Measurements from ENCODE around the gene VEPH1.
"Not testable (repeated sequence)": the region's sequence is repeated elsewhere in the genome, so short reads cannot be mapped to it uniquely, and the experiment has no call there.

Gene VEPH1

DNA sequence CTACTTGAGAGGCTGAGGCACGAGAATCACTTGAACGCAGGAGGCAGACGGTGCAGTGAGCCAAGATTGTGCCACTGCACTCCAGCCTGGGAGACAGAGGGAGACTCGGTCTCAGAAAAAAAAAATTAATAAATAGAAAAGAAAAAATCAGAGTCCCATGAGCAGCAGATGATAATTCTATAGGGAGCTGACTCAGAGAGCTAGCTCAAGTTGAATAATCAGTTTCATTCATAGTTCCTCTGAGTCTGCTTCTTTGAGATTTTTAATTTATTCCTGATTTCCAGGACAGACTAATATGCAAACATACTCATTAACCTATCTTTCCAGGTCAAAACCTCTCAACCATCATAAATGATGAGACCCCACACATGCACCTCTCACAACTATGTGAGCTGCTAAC, 121.6 kb downstream of the VEPH1 start:
- DNase-seq = no peak

DNA sequence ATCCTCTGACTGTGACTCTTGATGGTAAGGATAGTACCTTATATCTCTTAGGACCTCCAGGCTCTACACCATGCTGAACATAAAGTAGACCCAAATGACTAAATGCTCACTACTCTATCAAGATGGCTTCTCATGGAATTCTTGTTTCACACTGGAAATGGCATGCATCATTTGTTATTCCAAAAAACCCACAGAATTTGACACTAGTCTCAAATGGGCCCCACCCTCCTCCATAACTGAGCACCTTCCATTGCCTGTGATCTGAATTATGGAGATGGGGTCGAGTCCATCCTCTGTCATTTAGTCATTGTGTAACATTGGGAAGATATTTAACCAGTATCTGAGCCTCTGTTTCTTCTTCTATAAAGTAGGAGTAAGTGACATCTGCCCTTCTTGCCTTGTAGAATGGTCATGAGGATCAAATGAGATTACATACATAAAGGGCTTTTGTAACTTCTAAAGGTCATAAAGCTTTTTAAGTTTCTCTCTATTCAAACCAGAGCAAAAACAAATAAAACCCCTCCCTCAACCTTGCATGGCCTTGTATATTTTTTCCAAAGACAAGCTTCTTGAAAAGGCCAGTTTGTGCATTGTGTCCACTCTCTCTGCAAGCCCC, 123.6 kb downstream of the VEPH1 start:
- DNase-seq = no peak

DNA sequence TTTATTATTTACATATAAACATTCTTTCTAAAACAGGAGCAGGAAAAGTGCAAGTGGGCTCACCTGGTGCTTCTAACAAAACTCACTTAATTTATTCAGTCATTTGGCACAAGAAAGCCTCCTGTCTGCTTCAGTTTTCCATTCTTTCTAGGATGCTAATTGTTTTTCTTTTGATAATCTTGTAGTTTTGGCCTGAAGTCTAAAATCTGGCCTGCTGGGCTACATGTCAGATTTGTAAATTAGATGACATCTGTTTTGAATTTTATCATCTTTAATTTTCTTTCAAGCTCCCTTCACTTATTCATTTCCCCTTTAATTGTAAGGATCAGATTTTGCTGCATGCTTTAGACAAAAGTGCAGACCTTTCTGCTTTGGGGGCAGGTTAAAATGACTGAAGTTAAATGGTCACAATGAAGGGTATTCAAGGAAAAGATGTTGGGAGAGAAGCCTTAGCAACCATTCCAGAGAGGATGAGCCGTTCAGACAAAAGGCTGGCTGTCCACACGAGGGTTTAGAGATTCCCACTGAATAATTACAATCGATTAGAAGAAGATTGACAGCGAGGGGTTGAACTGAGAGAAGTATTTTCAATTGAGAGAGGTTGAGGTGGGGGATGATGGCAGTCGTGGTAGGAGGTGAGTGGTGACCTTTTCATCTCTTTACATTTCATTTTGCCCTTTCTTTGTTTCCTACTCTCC, 126.5 kb downstream of the VEPH1 start:
- no peak for DNase-seq

DNA sequence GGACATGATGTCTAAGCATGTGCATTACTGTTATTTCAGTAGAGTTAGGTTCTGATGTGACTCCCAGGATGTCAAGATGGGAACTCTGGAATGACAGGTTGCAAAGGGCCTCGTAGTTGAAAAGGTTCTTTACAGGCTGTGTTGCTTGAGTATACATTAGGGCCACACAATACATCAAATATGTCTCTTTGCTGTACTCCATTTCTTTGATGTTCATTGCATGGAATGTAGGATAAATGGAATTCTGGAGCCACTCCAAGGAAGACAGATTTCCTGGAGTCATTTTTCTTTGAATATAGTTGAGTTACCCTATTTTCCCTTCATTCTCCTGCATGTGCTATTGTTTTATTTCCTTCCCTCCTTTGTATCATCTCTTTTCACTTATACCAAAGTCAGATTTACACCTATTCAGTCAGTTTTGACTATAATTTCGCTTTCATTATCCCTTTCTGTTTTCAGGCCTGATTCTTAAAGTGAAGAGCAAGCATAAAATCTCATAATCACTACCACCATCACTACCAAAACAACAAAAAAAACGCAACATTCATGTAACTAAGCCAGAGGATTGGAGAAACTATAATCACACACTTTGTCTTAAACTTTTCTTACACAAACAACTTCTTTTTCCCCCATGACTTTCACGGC, 127.8 kb downstream of the VEPH1 start:
- no peak for DNase-seq

DNA sequence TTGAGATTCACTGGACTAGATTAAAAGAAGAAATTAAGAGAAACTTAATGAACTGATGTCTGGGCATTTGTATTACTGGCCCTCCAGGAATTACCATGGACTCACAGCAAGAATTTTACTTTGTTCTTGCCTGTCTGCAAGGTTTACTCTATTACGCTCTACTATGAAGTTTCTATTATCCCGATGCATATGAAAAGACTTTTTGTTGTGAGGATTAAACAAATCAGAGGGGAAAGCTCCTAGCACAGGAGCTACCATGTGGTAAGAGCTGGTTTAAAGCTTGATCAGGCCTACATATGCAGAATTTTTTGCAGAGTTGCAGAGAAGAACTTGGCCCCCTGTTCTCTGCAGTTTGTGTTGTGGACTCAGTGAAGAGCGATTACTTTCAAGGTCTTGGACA, 128.3 kb downstream of the VEPH1 start:
- DNase-seq = no peak

DNA sequence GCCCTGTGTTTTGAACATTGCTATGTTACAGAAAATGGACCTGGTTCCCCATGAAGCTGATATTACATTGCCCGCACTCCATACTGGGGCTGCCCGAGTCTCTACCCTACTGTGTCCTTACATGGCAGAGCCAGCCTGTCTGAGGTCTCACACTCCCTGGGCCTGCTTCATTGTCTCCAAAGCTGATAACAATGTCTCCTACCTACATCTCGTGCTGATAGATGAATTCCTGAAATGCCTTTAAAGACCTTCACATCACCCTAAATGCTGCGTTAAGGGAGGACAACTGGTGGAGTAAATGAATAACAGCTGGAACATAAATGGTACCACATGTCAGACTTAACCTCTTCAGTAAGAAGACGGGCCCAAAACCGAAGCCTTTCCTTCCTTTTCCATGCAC, 129.4 kb downstream of the VEPH1 start:
- DNase-seq = no peak

DNA sequence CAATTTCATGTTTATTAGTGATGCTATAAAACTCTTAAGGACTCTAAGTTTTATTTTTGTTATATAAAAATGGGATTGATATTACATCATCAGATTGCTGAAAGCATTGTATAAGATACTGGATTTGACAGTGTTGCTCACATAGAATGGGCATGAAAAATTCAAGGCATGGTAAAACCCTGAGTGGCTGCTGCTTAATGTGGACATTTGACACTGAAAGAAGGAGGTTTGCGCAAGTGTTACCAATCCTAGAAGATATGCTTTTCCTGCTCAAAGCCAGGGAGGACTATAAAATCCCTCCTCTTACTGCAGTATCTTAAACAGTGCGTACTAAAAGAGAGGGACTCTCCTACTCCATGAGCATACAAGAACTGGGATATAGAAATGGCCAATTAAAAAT, 132.3 kb downstream of the VEPH1 start:
- DNase-seq = no peak

DNA sequence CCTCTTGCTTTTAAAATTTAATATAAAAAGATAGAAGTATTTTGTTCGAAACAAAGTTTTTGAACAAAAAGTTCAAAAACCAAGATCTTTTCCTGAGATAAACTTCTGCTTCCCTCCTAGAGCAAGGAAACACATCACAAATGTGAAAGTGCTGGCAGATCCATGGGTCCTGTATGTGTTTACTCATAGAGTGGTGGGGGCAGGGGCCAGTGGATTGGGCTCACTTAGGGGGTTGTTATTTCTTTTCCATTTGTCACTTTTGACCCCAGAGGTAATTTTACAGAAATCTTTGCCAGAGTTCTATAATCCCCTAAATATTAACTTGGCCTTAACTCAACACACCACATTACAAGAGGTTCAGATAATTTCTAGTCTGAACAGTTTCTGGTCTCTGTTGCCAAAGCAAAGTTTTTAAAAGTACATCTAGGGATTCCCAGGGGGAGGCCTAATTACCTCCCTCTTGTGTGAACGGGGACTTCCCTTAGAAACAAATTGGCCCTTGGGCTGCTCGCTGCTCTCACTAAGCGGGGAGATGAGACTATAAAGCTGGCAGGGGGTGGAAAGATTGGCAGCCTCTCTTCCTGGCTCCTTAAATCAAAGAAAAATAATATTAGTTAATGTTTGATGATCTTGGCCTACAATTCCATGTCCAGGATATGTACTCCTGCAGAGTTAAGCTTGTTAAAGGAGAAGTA, 133.3 kb downstream of the VEPH1 start:
- no peak for DNase-seq

DNA sequence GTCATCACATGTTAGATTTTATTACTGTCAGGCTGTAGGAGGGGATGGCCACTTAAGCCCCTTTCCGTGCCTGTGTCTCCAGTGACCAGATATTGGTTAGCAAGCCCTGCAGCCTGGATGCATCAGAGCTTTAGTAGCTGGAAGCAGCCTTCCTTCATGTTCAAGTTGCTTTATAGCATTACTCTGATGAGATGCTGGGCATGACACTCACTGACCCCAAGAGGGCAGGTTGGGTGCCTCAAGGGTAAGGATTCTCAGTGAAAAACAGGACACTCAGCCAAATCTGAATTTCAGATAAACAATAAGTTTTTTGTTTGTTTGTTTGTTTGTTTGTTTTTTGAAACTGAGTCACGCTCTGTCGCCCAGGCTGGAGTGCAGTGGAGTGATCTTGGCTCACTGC, 135.0 kb downstream of the VEPH1 start:
- DNase-seq = no peak

DNA sequence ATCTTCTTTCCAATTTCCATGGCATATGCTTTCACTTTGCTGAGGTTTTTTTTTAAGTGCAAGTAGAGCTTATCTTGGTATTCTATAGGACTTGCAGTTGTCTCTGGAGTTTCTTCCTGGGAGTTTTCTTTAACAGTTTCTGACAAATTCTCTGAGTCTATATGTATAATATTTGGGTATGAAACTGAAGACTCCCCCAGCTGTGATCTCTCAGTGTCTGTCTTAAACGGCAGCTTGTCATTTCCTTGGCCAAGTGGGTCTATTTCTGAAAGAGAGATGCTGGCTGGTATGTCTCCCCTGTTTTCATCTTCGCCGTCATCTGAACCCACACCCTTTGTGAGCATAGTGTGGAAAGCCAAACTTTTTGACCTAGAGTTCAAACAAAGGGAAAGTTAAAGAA, 139.8 kb downstream of the VEPH1 start:
- DNase-seq = no peak

DNA sequence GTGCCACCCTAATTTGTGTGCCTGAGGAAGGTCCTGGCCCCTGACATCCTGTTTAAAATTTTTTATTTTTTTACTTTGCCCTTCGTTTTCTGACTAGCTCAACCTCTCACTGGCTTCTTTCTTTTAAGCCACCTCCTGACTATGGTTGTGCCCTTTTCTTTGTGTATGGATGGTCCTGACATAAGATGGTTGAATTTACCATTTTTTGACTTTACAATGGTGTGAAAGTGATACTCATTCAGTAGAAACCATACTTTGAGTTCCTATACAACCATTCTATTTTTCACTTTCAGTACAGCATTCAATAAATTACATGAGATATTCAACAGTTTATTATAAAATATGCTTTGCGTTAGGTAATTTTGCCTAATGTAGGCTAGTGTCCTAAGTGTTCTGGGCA, 140.9 kb downstream of the VEPH1 start:
- no peak for DNase-seq

DNA sequence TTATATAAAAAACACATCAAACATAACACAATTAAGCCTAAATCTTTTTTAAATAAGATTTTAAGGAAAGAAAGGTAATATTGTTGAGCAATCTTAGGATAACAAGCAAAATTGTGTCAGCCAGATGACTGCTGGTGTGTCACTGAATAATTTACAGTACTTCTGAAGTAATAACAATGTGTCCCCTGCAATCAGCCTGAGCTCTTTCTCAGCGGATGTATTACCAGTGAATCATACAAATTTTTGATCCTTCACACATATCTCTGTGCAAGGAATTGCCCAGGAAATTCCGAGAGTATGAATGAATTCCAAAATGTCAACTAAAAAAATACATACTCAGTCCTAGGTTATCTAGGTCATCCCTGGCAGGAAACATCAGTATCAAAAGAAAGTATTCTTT, 143.2 kb downstream of the VEPH1 start:
- no peak for DNase-seq

DNA sequence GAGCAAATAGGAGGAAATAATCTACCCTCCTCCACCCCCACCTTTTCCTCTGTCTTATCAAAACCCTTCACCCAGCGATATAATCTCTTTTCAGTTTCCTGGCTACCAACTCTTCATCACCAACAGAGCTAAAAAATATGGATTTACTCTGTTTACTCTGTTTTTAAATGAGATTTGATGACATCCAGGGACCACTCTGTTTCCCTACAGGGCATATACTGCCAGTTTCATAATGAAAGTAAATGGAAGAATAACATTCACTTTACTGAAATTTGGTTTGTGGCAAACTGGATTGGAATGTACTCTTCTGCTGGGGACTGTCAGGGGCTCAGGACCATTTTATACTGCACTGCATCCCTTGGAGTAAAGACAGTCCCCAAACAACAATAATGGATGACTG, 146.7 kb downstream of the VEPH1 start:
- DNase-seq = no peak

DNA sequence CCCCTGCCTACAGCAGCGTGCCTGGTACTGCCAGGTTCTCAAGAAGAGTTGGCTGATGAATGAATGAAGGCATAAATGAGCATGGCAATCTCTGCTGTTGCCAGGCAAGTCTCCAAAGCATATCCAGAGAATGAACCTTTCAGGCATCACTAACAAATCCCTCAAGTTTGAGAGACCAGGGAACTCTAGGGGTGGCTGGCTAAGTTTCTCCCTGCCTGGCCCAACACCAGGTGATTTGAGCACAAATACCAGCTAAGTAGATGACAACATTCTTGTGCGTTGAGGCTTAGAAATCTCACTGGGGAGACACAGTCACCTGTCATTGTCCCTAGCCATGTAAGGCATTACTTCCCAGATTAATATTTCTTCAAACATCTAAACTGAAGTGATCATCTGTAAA, 147.9 kb downstream of the VEPH1 start:
- no peak for DNase-seq

DNA sequence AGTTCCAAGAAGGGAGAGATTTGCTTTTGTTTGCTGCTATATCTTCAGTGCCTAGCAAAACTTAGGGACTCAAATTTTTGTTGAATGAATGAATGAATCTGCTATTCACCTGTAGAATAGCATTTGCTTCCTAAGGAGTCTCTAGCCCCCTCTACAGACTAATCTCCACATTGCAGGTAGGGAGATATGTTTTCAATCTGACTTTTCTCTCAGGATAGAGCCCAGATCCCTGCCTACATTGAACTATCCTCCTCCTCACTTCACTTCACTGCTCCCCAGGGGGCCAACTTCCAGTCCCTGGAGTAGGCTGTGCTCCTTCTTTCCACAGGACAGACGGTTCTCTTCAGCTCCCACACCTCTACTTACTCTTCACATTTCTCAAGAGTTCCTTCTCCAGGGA, 148.5 kb downstream of the VEPH1 start:
- DNase-seq = no peak

DNA sequence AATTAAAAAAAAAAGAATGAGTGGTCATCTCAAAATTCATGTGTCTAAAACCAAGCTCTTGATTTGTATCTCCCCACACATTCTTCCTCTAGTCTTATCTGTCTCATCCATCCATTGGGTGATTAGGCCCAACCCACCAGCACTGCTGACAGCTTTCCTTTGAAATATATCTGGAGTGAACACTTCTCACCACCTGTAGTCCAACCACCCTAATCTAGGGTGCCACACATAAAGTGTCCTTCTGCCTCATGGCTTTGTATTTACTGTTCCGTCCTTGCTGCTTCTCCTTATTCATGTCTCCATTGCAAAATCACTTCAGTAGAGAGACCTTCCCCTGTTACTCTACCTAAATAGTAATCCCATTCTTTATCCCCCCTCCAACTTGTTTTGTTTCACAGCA, 149.0 kb downstream of the VEPH1 start:
- no peak for DNase-seq

DNA sequence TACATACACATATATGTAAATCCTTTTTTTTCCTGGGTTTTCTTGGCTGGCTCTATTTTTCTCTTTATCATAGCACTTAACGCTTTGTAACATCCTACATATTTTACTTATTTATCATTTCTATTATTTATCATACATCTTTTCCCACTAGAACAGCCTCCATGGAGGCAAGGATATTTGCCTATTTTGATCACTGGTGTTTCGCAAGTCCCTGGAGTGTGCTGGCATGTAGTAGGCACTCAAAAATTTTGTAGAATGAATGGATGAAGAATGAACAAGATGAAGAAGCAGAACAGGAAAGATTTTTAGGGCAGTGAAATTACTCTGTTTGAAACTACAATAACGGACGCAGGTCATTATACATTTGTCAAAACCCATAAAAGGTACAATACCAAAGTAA, 149.6 kb downstream of the VEPH1 start:
- DNase-seq = no peak

DNA sequence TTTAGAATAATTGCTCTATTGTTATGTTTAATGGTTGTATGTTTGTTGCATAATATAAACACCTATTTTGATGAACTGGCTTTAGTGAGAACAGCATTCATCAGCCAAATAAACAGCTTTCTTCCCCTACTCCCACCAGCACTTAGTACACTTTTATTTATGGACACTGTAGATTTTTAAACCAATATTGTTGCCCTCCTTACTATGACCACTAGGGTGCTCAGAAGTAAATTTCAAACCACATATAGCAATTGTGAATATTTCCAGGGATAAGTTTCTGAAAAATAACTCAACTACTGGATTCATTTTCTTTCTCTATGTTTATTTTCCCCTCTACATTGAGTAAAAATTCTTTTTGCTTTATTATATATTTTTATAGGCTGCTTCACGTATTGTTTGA, 151.2 kb downstream of the VEPH1 start:
- no peak for DNase-seq

DNA sequence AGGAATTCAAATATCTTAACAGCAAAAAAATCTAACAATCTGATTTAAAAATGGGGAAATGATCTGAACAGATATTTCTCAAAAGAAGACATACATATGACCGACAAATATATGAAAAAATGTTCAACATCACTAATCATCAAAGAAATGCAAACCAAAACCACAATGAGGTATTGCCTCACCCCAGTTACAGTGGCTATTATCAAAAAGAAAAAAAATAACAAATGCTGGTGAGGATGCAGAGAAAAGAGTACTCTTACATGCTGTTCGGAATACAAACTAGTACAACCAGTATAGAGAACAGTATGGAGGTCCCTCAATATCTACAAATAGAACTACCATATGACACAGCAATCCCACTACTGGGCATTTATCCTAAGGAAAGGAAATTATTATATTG, 152.6 kb downstream of the VEPH1 start:
- DNase-seq = not testable (repeated sequence)

DNA sequence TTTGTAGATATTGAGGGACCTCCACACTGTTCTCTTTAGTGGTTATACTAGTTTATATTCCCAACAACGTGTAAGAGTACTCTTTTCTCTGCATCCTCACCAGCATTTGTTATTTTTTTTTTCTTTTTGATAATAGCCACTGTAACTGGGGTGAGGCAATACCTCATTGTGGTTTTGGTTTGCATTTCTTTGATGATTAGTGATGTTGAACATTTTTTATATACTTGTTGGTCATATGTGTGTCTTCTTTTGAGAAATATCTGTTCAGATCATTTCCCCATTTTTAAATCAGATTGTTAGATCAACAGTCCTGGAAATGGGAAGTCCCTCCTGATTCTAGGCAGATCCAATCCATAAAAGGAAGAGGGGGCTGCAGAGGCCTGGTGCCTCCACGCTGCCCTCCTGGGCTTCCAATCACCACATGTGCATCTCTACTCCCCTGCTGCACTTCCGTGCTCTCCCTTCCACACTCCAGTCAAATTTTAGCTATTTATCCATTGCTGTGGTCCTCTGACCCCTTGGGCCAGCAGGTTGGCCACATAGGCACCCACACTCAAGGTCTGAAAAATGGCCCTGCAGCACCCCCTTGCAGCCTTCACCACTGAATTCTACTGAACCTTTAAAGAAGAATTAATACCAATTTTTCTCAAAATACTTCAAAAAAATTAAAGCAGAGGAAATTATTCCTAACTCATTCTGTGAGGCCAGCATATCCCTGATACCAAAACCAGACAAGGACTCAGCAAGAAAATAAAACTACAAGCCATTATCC, 154.7 kb downstream of the VEPH1 start:
- DNase-seq = not testable (repeated sequence)

DNA sequence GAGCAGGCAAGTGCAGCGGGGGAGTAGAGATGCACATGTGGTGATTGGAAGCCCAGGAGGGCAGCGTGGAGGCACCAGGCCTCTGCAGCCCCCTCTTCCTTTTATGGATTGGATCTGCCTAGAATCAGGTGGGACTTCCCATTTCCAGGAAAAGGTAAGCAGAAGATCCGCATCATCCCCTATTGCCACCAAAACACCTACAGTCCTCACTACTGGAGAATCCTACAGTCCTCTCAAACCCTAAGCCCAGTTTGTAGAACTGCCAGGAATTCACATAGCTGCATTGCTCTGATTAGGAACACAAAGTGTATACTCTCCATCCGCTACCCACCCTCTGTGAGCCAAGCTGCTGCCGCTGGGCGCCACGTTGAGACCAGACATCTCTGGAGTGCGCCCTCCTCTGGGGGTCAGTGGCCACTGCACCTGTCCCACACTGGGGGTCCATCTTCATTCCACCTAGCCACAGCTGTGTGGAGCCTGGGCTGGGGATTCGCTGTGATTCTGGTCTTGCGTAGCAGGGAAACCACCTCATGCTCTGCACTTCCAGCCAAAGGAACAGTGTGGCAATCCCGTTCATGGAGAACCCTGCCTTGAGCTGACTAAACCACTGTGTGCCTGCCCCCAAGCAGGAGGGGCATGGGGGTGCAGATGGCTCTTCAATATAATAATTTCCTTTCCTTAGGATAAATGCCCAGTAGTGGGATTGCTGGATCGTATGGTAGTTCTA, 155.5 kb downstream of the VEPH1 start:
- no peak for DNase-seq

DNA sequence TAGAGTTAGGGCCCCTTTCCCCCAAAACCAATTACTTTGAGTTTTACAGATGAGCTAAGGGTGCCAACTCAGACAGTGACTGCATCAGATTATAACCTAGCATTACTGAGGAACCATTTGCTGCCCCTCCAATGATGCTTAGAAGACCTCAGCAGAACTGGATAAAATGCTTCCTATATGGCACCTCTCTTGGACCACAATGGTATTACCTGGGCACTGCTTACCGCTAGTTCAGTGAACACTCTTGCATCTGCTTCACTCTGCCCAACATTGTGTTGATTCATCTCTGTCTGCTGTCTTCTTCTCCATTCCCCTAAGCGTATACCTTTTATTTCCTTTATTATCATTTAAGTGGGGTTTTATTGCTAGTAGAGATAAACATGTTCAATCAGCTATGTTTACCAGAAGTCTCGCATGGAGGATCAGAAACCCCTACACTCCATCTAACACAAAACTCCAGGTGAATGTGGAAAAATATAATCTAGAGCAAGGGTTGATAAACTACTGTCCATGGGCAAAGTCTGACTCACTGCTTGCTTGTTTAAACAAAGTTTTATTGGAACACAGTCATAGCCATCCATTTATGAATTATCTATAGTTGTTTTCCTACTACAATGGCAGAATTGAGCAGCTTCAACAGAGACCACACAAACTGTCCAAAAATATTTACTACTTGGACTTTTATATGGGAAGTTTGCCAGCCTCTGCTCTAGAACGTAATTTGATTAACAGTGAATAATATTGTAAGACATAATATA, 166.8 kb downstream of the VEPH1 start:
- no peak for DNase-seq
